Stomach (tissue), 9 donors: Measurements from ENCODE around the gene LRRC74A. TPM values are rescaled to one million over a fixed set of nuclear protein-coding genes. Genes with fewer than 3 reads are reported as not detected.
A peak's percentile ranks its signal among the peaks of the same experiment; 100 is the strongest.

Experiments
- DNase-seq, 2 donors: peaks; one replicate each; pipeline versions ENCODE4 v3.0.0 to v3.0.0-alpha.2; 2013 to 2019
- H3K27ac ChIP-seq, 5 donors: fragments of 200-600 bp in 4 of 5; sonication (generic) in 4 of 5; one replicate each; pipeline ENCODE4 v1.5.1; 2013 to 2019; ENCODE audit warnings: mild to moderate bottlenecking in 1 of 5, moderate library complexity in 1 of 5
- H3K27me3 ChIP-seq, 3 donors: fragments of 200-600 bp; sonication (generic); one replicate each; pipeline ENCODE4 v1.5.1; 2017 to 2019; ENCODE audit warnings: mixed run types in 1 of 3
- H3K36me3 ChIP-seq, 4 donors: fragments of 200-600 bp; sonication (generic); 1 replicate in 3 of 4; 2 replicates in 1 of 4; pipeline ENCODE4 v1.5.1; 2016 to 2019
- H3K4me1 ChIP-seq, 4 donors: fragments of 200-600 bp; sonication (generic); one replicate each; pipeline ENCODE4 v1.5.1; 2016 to 2019
- H3K4me3 ChIP-seq, 4 donors: fragments of 200-600 bp; sonication (generic) in 3 of 4; one replicate each; pipeline ENCODE4 v1.5.1; 2016 to 2019; ENCODE audit warnings: mild to moderate bottlenecking in 1 of 4
- H3K9me3 ChIP-seq, 4 donors: fragments of 200-600 bp; sonication (generic); one replicate each; pipeline ENCODE4 v1.5.1; 2016 to 2019
- EP300 ChIP-seq: sonication (generic); formaldehyde crosslinking; IDR thresholded peaks from one replicate; pipeline ENCODE4 v1.6.1; 2017; ENCODE audit warnings: antibody characterized with exemption
- POLR2A ChIP-seq, 4 donors: fragments of 450-650 bp; IDR thresholded peaks; one replicate each; pipeline ENCODE4 v1.6.1; 2016; ENCODE audit warnings: antibody characterized with exemption in 4 of 4, control low read depth in 2 of 4, mild to moderate bottlenecking in 1 of 4, moderate library complexity in 1 of 4
- POLR2AphosphoS5 ChIP-seq, 3 donors: sonication (generic); formaldehyde crosslinking; IDR thresholded peaks; one replicate each; pipeline ENCODE4 v1.6.1; 2016; ENCODE audit warnings: antibody characterized with exemption in 3 of 3
- WGBS, 5 donors: extraction: QIAGEN DNeasy Blood & Tissue Kit in 3 of 5; methylation state at CpG; one replicate each; pipeline versions ENCODE4 v1.1.5 to v1.1.7; 2013 to 2018; 5-methylcytosine and 5-hydroxymethylcytosine counted together
- intact Hi-C: fragments of 100-400 bp; cut with DNase I; formaldehyde crosslinking; loops from one replicate; pipeline ENCODE4 v1.15.1; 2023; ENCODE audit warnings: low total_unique reads
- polyA plus RNA-seq, 3 donors: library from polyadenylated mRNA; stranded (reverse); fragments of 200-250 nt; gene quantifications; one replicate each; pipeline ENCODE4 v1.2.3, GENCODE V29; 2013
- total RNA-seq, 5 donors: library from RNA; depleted of rRNA; stranded (reverse); fragments of >200 nt; gene quantifications; one replicate each; pipeline versions ENCODE4 v1.1.0 to v1.2.3, GENCODE V29; 2014 to 2016
- TF ChIP-seq, protein P1 (sequence below), 7 experiments: fragments of 450-650 bp in 4 of 7; fragments of 200-600 bp in 3 of 7; sonication (generic) in 3 of 7; IDR thresholded peaks; one replicate each; pipeline ENCODE4 v1.5.1; 2016 to 2019; ENCODE audit warnings: antibody characterized with exemption in 7 of 7, control low read depth in 2 of 7, mild to moderate bottlenecking in 1 of 7
- donor health status: healthy with polysubstance abuse.
- donor health status: Bipolar disorder and iron deficiency.
- donor health status: healthy.

Gene LRRC74A
- total and polyA plus RNA-seq, 8 donors = not detected

GRCh38 chr14:76830556-76830955 is 4.3 kb downstream of the LRRC74A start:
- H3K4me1 ChIP-seq = peaks cover 0 to 44% (median 22%) of the 10 kb centered on the region in 4 donors
- intact Hi-C loops = no loop called here
- H3K27ac ChIP-seq = no peak overlapping the region

DNA sequence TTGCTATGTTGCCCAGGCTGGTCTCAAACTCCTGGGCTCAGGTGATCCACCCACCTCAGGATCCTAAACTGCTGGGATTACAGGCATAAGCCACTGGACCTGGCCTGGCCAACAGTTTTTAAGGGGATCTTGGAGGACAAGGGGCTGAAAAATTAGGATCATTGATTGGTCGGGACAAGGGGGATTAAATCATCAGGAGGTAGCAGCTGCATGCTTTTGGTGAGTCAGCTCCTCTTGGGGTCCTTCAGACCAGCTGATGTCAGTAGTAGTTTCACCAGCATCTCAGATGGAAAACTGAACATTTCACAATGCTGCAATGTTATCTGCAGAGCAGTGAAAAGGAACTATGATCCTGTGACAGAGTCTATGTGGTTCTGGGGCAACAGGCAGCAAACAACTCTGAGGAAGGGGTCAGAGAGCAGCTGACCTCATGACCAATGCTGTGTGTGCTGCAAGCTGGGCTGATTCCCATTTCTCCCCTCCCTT is 6.3 kb downstream of the LRRC74A start:
- Histone ChIP-seq H3K4me1 (peaks cover 0 to 44% (median 22%) of the 10 kb centered on the region in 4 donors), H3K36me3 (no peaks in the 10 kb centered on the region), H3K27ac (no peak overlapping the region), H3K4me3 (no peak overlapping the region), H3K27me3 (no peaks in the 10 kb centered on the region), H3K9me3 (no peaks in the 10 kb centered on the region)
- no peak for DNase-seq
- TF ChIP-seq EP300 (no peak), POLR2A (IDR thresholded peaks at IDR 0.05) (no peak), POLR2AphosphoS5 (IDR thresholded peaks at IDR 0.05) (no peak)
- TF ChIP-seq, protein P1, sequence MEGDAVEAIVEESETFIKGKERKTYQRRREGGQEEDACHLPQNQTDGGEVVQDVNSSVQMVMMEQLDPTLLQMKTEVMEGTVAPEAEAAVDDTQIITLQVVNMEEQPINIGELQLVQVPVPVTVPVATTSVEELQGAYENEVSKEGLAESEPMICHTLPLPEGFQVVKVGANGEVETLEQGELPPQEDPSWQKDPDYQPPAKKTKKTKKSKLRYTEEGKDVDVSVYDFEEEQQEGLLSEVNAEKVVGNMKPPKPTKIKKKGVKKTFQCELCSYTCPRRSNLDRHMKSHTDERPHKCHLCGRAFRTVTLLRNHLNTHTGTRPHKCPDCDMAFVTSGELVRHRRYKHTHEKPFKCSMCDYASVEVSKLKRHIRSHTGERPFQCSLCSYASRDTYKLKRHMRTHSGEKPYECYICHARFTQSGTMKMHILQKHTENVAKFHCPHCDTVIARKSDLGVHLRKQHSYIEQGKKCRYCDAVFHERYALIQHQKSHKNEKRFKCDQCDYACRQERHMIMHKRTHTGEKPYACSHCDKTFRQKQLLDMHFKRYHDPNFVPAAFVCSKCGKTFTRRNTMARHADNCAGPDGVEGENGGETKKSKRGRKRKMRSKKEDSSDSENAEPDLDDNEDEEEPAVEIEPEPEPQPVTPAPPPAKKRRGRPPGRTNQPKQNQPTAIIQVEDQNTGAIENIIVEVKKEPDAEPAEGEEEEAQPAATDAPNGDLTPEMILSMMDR (IDR thresholded peaks at IDR 0.05) = no peak
- intact Hi-C loops = no loop called here
- WGBS, 5 donors = 67 to 82% (median 73%) methylated on average over 1 of the region's 1 CpG

More at GRCh38 chr14:76830556-76830955, 4.3 kb downstream of the LRRC74A start:
- H3K27me3 ChIP-seq = no peaks in the 10 kb centered on the region
- H3K4me3 ChIP-seq = no peak overlapping the region
- TF ChIP-seq, protein P1 (IDR thresholded peaks at IDR 0.05) = no peak
- TF ChIP-seq EP300 (no peak), POLR2AphosphoS5 (IDR thresholded peaks at IDR 0.05) (no peak), POLR2A (IDR thresholded peaks at IDR 0.05) (no peak)
- H3K9me3 ChIP-seq = no peaks in the 10 kb centered on the region
- no peaks in the 10 kb centered on the region for H3K36me3 ChIP-seq
- DNase-seq = no peak
- WGBS, 5 donors = 88 to 96% (median 92%) methylated on average over 4 of the region's 4 CpGs

DNA sequence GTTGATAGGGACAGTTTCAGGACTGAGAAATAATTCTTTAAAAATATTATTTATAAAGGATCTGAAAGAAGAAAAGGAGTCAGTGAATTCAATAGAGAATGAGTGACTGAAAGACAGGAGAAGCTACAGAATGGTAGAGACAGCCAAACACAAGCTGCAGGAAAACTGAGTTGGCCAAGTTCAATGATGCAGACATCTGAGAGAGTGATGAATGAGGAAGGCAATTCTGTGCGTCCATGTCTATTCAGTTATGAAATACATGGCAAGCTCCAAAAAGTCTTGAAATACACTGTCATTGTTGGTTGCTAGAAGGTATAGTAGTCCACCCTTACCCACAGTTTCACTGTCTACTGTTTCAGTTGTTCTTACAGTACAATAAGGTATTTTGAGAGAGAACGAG is 6.8 kb downstream of the LRRC74A start:
- intact Hi-C loops = no loop called here
- Histone ChIP-seq H3K4me1 (peaks cover 0 to 44% (median 22%) of the 10 kb centered on the region in 4 donors), H3K27me3 (no peaks in the 10 kb centered on the region), H3K4me3 (no peak overlapping the region), H3K27ac (no peak overlapping the region), H3K36me3 (no peaks in the 10 kb centered on the region), H3K9me3 (no peaks in the 10 kb centered on the region)
- WGBS, 5 donors = 81 to 90% (median 88%) methylated on average over 2 of the region's 2 CpGs
- no peak for DNase-seq
- TF ChIP-seq, protein P1 (IDR thresholded peaks at IDR 0.05) = no peak
- TF ChIP-seq POLR2A (IDR thresholded peaks at IDR 0.05) = no peak
- no peak for TF ChIP-seq EP300
- TF ChIP-seq POLR2AphosphoS5 (IDR thresholded peaks at IDR 0.05) = no peak

DNA sequence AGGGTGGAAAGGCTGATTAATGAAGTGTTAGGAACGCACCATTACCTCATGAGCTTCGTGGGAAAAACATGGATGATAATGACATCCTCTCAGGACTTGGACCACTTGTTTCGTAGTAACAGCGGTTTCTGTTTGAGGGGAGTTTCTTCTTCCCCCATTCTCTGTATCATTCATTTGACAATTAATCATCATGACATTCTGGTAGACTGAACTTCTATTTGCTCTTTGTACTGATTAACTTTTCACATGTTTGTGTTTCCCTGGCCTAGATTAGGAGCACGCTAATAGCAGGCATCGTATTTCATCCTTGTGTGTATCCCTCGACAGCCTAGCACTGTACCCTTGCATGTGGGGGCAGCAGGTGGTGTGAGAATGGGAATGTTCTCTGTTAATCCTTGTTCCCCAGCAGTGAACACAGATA is 8.0 kb downstream of the LRRC74A start:
- DNase-seq = peak in 1 of 2 donors; percentile 86
- WGBS, 5 donors = 19 to 37% (median 25%) methylated on average over 7 of the region's 7 CpGs
- Histone ChIP-seq H3K4me1 (peaks cover 0 to 34% (median 14%) of the 10 kb centered on the region in 4 donors), H3K27ac (no peak overlapping the region), H3K9me3 (no peaks in the 10 kb centered on the region), H3K36me3 (no peaks in the 10 kb centered on the region), H3K27me3 (no peaks in the 10 kb centered on the region), H3K4me3 (no peak overlapping the region)
- no peak for TF ChIP-seq POLR2AphosphoS5 (IDR thresholded peaks at IDR 0.05)
- TF ChIP-seq, protein P1 (IDR thresholded peaks at IDR 0.05) = no peak
- TF ChIP-seq POLR2A (IDR thresholded peaks at IDR 0.05) = no peak
- intact Hi-C loops = no loop called here
